ENCODE data around the gene IL19. TPM values are rescaled to one million over a fixed set of nuclear protein-coding genes. Genes with fewer than 3 reads are reported as not detected.

The IL19 gene
- total and polyA plus RNA-seq, 12 donors: not detected

DNA sequence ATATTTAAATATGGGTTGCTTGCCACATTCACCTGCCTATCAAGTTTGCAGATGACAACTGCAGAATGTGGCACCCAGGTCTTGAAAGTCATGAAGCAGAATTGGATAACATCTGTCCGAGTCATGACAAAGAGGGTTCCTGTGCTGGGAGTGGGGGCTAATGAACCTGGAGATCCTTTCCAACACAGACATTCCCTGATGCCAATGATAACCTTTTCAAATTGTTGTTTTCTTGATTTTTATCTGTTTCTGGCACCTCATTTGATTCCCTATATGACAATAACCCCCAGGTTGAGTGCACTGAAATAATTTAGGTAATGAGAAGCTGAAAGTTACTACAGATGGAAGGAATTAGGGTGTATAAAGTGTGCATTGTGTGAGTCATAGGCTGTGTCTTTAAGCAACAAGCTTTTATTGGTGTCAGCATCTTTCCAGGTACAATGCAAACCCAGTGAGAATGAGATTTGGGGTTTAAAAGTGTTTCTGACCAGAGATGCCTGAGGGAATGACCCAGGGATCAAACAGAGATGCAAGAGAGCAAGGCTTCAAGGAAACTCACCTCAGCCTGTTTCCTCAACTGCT lies 33.7 kb downstream of the IL19 start:
- intact Hi-C loops (cut with DNase I): loop anchor here in 1 of 2 donors (10.0 kb wide), 1 partner anchor 69 kb away; no protein-coding TSS in a partner anchor
- WGBS, 4 donors: 56 to 94% (median 80%) methylated on average over 1 of the region's 1 CpG
- no peak for TF ChIP-seq POLR2A (IDR thresholded peaks at IDR 0.05)
- TF ChIP-seq, protein P1, sequence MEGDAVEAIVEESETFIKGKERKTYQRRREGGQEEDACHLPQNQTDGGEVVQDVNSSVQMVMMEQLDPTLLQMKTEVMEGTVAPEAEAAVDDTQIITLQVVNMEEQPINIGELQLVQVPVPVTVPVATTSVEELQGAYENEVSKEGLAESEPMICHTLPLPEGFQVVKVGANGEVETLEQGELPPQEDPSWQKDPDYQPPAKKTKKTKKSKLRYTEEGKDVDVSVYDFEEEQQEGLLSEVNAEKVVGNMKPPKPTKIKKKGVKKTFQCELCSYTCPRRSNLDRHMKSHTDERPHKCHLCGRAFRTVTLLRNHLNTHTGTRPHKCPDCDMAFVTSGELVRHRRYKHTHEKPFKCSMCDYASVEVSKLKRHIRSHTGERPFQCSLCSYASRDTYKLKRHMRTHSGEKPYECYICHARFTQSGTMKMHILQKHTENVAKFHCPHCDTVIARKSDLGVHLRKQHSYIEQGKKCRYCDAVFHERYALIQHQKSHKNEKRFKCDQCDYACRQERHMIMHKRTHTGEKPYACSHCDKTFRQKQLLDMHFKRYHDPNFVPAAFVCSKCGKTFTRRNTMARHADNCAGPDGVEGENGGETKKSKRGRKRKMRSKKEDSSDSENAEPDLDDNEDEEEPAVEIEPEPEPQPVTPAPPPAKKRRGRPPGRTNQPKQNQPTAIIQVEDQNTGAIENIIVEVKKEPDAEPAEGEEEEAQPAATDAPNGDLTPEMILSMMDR (IDR thresholded peaks at IDR 0.05): no peak
- H3K27me3 ChIP-seq: peaks cover 3% of the 10 kb centered on the region
- no peak for DNase-seq
- H3K4me3 ChIP-seq: no peak overlapping the region
- no peaks in the 10 kb centered on the region for H3K9me3 ChIP-seq (replicated peaks in 1 of 3)
- H3K4me1 ChIP-seq (replicated peaks in 1 of 2): no peaks in the 10 kb centered on the region
- H3K36me3 ChIP-seq (replicated peaks in 1 of 2): no peaks in the 10 kb centered on the region
- H3K27ac ChIP-seq: no peak overlapping the region

DNA sequence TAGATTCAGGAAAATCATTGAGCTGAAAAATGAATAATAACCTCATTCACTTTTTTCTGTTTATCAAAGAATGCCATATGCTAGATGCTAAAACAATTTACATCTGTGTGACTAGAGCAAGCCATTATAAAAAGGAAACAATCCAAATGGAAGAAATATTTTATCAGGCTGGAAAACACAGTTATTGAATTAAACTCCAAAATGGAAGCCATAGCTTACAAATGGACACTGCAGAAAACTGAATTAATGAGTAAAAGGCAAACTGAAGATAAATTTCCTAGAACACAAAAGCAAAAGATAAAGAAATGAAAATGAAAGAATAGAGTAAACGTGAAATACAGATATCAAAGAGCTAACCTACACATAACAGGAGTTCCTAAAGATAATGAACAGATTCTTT lies 34.8 kb downstream of the IL19 start:
- no peaks in the 10 kb centered on the region for H3K36me3 ChIP-seq (replicated peaks in 1 of 2)
- H3K4me3 ChIP-seq: no peak overlapping the region
- 47 to 66% (median 57%) methylated on average over 1 of the region's 1 CpG for WGBS, 4 donors
- no peaks in the 10 kb centered on the region for H3K27me3 ChIP-seq
- no peak for DNase-seq
- intact Hi-C loops (cut with DNase I): loop anchor here in 1 of 2 donors (10.0 kb wide), 1 partner anchor 71 kb away; no protein-coding TSS in a partner anchor
- no peak for TF ChIP-seq POLR2A (IDR thresholded peaks at IDR 0.05)
- TF ChIP-seq, protein P1 (IDR thresholded peaks at IDR 0.05): no peak
- no peaks in the 10 kb centered on the region for H3K9me3 ChIP-seq (replicated peaks in 1 of 3)
- H3K27ac ChIP-seq: no peak overlapping the region
- no peaks in the 10 kb centered on the region for H3K4me1 ChIP-seq (replicated peaks in 1 of 2)

DNA sequence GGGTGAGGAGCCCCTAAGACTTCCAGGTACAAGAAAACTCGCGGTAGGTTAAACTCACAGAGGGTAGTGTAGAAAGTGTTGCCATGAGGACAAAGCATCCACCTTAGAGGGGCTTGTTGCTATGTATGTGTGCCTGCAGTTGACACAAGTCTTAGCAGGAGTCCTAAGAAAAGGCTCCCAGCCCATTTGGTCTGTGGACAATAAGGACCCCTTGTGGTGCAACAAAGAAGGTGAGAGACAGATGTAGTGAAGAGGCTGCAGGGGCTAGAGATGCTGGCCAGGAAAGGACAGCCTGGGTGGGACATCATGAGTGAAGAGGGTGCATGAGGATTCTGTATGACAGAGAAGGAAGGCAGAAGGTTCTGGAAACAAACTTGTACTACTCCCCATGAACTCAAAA lies 38.0 kb downstream of the IL19 start:
- H3K9me3 ChIP-seq (replicated peaks in 1 of 3): no peaks in the 10 kb centered on the region
- no peak for TF ChIP-seq POLR2A (IDR thresholded peaks at IDR 0.05)
- TF ChIP-seq, protein P1 (IDR thresholded peaks at IDR 0.05): peak in 5 of 6 experiments; percentile 19 to 46 (median 42)
- no peak overlapping the region for H3K27ac ChIP-seq
- no peaks in the 10 kb centered on the region for H3K27me3 ChIP-seq
- DNase-seq: peak in 2 of 7 donors; percentile 36 to 57
- no peak overlapping the region for H3K4me3 ChIP-seq
- intact Hi-C loops (cut with DNase I): loop anchor here in 1 of 2 donors (10.0 kb wide), 1 partner anchor 74 kb away; no protein-coding TSS in a partner anchor
- 46 to 75% (median 58%) methylated on average over 2 of the region's 2 CpGs for WGBS, 4 donors
- no peaks in the 10 kb centered on the region for H3K36me3 ChIP-seq (replicated peaks in 1 of 2)
- no peaks in the 10 kb centered on the region for H3K4me1 ChIP-seq (replicated peaks in 1 of 2)

DNA sequence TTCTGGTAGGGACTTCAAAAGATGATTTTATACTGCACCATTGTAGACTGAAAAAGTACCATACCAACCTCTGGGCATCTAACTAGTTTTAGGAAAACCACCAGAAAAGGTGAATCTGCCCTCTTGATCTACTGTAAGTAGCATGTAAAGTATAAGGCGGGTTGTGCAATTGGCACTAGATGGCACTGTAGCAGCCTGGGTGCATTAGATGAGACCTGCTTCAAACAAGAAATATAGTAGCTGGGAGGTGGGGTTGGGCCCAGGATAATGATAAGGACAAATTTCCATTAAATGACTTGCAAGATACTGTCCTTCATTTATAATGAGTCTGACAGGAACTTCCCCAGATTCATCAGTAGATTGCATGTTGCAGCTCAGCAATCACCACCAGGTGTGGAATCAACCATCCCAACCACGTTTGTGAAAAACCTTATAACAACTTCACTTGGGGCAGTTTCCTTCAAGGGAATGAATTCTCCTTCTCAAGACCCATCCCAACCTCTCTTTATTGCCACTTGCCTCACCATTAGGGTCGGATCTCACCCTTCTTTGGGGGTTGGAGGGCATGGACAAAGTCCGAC lies 39.0 kb downstream of the IL19 start:
- H3K36me3 ChIP-seq (replicated peaks in 1 of 2): no peaks in the 10 kb centered on the region
- H3K27me3 ChIP-seq: no peaks in the 10 kb centered on the region
- H3K9me3 ChIP-seq (replicated peaks in 1 of 3): no peaks in the 10 kb centered on the region
- intact Hi-C loops (cut with DNase I): loop anchor here in 1 of 2 donors (10.0 kb wide), 1 partner anchor 75 kb away; no protein-coding TSS in a partner anchor
- H3K27ac ChIP-seq: no peak overlapping the region
- 63 to 70% (median 64%) methylated on average over 4 of the region's 4 CpGs for WGBS, 4 donors
- no peak for TF ChIP-seq POLR2A (IDR thresholded peaks at IDR 0.05)
- TF ChIP-seq, protein P1 (IDR thresholded peaks at IDR 0.05): peak in 2 of 6 experiments; percentile 7 to 20
- H3K4me3 ChIP-seq: no peak overlapping the region
- DNase-seq: peak in 3 of 7 donors; percentile 13 to 60 (median 33)
- no peaks in the 10 kb centered on the region for H3K4me1 ChIP-seq (replicated peaks in 1 of 2)
